ENCODE results near the gene DOCK11.
"Not testable (repeated sequence)": the region's sequence is repeated elsewhere in the genome, so short reads cannot be mapped to it uniquely, and the experiment has no call there.

Gene DOCK11

DNA sequence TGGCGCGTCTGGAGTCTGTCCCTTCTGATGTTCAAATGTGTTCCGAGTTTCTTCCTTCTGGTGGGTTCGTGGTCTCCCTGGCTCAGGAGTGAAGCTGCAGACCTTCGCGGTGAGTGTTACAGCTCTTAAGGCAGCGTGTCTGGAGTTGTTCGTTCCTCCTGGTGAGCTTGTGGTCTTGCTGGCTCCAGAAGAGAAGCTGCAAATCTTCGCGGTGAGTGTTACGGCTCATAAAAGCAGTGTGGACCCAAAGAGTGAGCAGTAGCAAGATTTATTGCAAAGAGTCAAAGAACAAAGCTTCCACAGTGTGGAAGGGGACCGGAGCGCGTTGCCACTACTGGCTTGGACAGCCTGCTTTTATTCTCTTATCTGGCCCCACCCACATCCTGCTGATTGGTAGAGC is 220.3 kb downstream of the DOCK11 start:
- not testable (repeated sequence) for DNase-seq

DNA sequence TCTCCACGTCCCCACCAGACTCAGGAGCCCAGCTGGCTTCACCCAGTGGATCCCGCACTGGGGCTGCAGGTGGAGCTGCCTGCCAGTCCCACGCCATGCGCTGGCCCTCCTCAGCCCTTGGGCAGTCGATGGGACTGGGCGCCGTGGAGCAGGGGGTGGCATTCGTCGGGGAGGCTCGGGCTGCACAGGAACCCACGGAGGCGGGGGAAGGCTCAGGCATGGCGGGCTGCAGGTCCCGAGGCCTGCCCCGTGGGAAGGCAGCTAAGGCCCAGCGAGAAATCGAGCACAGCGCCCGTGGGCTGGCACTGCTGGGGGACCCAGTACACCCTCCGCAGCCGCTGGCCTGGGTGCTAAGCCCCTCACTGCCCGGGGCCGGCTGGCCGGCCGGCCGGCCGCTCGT is 221.2 kb downstream of the DOCK11 start:
- DNase-seq = not testable (repeated sequence)

DNA sequence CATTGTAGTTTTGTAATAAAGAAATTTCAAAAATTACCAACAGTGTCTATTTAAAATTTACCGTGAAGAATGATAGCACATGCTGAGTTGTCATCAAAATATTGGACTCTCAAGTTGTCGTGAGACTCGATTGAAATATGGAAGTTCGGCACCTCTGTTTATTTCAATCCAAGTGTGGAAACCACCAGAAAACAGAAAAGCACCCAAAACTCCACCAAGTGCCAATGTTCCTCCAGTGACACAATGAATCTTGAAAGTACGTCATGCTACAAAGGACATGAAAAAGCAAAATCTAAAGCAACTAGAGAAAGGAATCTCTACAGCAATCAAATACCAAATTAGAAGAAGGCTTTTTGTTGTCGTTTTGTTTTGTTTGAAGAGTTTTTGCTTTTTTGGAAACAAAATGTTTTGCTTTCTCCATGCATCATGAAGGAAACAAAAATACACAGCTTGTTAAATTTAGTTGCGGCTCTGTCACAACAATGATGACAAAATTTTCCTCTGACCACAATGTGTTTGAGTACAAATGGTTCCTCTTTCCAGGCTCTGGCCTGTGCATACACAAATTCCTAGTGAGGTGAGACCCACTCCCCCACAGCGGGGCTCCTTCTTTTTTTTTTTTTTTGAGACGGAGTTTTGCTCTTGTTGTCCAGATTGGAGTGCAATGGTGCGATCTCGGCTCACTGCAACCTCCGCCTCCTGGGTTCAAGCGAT is 222.2 kb downstream of the DOCK11 start:
- DNase-seq = no peak

DNA sequence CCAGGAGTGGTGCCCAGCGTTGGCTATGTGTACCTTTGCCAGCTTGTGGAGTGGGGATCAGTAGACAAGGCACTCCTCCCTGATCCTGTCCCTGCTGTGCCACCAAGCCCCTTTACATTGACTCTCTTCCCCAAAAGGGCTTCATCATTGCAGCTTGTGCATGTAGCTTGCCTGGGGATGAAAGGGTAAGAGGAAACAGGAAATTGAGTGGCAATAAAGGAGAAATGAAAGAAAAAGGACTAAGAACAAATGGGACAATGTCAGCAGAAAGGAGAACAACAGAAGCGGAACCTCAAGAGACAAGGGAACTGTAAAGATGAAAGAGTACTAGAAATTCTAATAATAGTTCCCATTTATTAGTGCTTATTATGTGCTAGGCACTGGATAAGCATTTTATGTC is 223.1 kb downstream of the DOCK11 start:
- no peak for DNase-seq

DNA sequence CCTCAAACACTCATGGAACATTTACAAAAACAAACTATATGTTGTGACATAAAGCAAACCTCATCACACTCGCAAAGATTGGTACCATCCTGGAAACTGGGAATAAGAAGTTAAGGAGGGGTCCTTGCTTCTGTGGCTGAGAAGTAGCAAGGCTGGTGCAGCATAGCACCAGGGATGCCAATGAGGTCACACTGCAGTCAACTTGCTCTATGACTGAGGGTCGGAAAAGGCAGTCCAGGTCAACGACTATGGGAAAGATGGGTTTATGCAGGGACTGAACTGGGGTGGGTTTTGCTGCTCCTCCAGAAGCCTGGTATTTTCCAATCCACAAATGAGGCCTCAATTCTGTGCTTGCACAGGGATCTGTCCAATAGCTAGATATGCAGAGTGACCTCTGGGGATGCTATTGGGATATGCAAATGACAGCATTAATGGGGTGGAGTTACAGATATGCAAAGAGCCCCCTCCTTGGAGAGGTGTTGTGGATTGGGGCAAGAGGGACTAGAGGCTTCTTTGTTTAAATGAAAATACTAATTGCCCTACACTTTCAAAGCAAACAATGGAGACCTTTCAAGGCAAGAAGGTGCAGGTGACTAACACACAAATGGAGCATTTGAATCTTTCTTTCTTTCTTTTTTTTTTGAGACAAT is 224.6 kb downstream of the DOCK11 start:
- DNase-seq = no peak

DNA sequence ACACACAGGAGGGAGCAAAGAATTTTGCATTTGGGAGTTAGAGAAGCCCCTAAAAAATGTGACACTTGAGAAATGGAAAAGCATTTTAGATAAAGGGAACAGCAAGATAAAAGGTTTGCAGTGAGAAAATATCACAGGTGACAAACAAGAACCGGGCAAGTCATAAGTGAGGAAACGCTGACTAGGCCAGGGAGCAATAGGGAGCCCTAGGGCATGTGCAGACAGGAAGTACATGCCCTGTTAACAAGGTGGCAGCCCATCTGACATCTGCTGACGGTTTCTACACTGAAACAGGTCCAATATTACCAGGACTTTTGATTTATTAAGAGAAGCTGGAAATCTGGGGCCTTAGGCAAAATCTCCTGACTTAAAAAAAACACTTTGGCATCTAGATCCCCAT is 227.8 kb downstream of the DOCK11 start:
- no peak for DNase-seq

DNA sequence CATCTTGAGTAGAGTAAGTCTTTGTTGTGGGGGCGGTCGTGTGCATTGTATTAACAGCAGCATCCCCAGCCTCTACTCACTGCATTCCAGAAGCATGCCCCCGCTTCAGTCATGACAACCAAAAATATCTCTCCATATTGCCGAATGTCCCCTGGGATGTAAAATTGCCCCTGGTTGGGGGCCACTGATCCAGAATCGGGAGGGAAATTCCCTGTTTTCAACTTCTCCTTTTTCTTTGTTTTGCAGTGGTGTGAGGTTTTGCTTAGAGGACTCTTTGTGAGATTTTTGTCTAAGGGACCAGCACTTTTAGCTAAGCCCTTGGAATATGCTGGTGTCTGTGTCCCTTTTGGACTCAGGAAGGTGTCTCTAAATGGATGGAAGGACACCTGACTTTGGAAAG is 228.8 kb downstream of the DOCK11 start:
- no peak for DNase-seq

DNA sequence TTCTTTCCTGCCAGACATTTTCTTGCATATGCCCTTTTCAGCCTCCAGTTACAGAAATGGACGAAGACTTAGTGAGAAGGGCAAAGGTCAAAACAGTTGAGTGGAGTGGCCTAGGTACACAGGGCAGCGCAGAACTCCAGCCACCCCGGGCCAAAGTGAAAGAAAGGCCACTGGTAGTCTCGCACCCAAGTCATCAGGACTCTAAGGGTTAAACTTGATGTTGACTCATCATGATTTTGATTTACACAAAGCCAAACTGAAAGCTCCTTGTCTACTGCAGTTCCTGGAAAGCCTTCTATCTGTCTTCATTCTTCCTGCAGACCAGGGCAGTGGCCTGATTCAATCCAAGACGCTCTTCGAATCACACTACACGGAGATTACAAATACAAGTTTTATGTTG is 229.2 kb downstream of the DOCK11 start:
- DNase-seq = no peak

DNA sequence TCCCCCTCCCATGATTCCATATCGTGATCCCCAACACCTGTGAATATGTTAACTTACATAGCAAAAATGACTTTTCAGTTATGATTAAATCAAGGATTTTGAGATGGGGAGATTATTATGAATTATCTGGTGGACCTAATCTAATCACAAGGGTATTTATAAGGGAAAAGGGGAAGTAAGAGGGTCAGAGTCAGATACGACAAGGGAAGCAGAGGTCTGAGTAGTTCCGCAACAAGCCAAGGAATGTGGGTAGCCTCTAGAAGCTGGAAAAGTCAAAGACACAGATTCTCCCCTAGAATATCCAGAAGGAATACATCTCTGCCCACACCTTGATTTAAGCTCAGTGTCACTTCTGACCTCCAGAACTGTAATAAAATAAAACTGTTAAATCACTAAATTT is 230.8 kb downstream of the DOCK11 start:
- no peak for DNase-seq

DNA sequence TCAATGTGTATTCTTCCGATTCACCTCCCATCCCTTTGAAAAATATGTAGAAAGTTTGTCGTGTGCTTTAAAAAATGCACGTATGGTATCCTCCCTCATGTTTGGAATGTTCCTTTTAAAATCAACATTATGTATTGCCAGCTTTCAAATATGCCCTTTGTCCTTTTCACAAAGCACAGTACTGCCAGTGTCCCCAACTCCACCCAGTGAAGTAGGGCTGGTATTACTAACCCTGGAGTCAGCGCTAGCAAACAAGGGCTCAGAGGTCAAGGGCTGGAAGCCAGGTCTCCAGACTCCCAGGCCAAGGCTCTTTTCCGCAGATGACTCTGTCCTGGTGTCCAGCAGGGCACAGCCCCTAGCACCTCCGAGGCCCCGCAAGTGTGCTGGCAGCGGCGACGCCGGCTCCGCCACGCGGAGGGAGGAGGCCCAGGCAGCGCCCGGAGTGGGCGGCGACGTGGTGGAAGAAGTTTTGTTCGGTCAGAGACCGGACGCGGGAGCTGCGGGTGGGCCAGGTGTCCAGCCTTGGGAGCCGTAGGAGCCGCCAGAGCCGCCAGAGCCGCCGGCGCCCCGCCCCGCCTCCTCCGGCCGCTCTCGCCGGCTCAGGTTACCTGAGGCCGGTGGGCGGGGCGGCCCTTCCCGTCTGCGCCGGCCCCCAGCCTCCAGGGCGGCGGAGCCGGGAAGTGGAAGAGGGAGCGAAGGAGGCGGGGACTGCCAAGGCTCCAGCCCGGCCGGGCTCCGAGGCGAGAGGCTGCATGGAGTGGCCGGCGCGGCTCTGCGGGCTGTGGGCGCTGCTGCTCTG is 231.5 kb downstream of the DOCK11 start, which contains the start of gene IL13RA1:
TSS of gene IL13RA1 (plus strand) at position 720 of the 799 bp plus-strand sequence. CDS start at position 753, 33 bp downstream.
- peak in 1 of 4 experiments; percentile 2 for DNase-seq

DNA sequence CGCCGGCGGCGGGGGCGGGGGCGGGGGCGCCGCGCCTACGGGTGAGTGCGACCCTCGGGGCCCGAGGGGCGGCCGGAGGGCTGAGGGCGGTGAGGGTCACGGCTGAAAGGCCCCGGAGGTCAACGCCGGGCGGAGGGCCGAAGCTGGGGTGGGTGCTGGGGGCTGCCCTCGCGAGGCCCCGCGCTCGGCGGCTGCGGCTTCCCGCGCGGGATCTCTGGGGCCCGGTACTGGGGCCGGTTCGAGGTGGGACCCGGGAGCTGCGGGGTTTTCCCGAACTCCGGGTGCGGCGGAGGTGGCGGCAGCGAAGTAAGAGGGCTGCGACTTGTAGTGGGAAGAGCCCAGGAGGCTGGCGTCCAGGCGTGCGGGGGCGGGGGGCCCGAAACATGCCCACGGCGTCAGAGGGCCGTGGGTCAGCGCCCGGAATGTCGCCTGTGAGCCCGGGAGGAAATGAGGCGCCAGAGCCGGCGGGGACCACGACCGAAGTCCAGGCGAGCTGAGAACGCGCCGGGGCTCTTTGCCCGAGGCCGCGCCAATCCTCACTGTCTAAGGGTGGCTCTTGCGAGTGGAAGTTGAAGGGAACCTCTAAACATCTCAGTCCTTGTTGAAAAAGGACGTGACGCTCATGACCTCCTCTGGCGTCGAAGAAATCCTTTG is 232.2 kb downstream of the DOCK11 start:
- no peak for DNase-seq

DNA sequence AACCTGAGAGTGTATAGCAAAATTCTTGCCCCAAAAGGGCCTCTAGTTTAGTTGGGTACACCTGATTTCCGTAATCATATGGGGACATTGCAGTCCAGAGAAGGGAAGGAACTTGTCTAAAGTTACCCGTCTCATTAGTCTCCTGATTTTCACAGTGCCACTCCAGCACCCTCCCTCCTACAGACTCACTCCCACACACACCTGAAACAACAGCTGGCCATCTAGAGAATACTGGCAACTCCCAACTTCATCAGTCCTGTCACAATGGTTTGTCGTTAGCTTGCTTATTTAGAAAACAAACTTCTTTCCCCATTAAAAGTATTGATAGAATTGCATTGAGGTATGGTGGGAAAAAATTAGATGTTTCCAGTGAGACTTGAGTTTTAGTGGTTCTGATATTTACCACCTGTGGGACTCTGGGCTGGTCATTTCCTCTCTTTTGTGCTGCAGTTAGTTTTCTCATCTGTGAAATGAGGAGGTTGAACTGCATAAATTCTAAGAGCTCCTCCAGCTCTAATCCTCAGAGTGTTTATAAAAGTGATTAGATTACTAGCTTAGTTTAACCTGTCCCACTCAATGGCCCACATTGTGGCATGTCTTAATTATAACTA is 233.5 kb downstream of the DOCK11 start:
- no peak for DNase-seq

DNA sequence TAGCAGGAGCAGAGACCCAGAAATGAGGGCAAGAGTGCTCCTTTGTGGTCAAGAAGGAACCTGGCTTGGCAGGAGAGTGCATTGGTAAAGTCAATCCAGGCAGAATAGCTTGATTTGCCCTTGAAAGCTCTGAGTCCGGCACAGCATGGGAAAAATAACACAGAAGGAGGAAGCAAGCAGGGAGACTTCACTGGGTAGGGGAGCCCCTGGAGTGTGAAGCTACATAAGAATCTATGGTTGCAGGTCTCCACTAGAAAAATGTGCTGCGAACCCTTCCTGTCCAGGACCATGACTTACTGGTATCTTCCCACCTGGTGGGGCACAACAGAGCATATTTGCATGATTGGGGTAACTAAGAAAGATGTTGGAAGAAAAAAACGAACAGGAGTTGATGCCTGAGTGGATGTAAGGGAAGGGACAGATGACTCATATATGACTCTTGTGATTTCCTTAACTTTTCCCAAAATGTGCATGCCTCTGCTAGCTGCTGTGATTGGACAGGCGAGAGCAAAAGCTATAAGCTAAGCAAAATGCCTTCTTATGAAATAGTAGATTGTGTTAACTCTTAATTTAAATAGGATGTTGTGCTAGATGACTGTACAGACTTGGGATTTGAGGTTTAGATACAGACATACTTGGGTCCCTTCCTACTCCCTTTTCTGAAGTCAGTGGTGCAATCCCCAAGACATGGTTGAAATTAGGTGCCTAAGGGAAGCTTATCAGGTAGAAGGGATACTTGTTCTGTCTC is 235.1 kb downstream of the DOCK11 start:
- DNase-seq = no peak

DNA sequence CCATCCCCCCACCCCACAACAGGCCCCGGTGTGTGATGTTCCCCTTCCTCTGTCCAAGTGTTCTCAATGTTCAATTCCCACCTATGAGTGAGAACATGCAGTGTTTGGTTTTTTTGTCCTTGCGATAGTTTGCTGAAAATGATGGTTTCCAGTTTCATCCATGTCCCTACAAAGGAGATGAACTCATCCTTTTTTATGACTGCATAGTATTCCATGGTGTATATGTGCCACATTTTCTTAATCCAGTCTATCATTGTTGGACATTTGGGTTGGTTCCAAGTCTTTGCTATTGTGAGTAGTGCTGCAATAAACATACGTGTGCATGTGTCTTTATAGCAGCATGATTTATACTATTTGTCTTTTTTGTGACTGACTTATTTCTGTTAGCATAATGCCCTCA is 236.9 kb downstream of the DOCK11 start:
- not testable (repeated sequence) for DNase-seq

DNA sequence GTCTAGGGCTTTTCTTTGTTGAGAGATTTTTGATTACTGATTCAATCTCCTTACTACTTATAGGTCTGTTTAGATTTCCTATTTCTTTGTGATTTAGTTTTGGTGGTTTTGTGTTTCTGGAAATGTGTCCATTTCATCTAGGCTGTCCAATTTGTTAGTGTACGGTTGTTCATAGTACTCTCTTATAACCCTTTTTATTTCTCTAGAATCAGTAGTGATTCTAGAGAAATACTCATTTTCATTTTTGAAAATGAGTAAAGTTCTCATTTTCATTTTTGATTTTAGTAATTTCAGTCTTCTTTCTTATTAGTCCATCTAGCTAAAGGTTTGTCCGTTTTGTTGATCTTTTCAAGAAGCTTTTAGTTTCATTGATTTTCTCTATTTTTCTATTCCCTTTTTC is 239.3 kb downstream of the DOCK11 start:
- DNase-seq = no peak

Measured in activated naive CD4-positive, alpha-beta T cell (primary cell).